Measurements from ENCODE around the gene NPDC1. TPM values are rescaled to one million over a fixed set of nuclear protein-coding genes. Genes with fewer than 3 reads are reported as not detected.
A peak's percentile ranks its signal among the peaks of the same experiment; 100 is the strongest.

NPDC1 gene
- total RNA-seq, 2 experiments from 2014 or later = 15.3 to 16.0 TPM

DNA sequence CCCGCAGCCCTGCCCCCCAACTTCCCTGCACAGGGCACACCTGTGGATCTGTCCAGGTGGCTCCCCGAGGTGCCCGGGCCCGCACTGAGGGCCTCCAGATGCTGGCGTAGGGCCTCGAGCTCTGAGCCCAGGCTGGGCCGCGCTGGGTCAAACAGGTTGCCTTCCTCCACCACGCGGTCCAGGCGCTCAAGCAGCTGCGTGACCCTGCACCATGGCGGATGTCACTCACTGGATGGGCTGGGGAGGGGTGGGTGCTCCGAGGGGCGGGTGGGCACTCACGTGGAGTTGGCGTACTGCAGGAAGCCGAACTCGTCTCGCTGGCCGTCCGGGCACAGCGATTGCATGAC is 23.3 kb downstream of the NPDC1 start:
- no peak overlapping the region for H3K27ac Mint-ChIP-seq
- TF ChIP-seq CTCF (IDR thresholded peaks at IDR 0.05) = no peak
- POLR2A ChIA-PET = interaction anchor here (1.0 to 1.5 kb wide), 2 partner anchors 13 to 30 kb away, joined by 3 to 6 read pairs; partner anchors contain the start of gene PAXX
- Histone ChIP-seq H3K4me1 (ENCODE audit: insufficient read depth, low read length) (peaks cover 40% of the 10 kb centered on the region), H3K9me3 (ENCODE audit: control insufficient read depth in 1 of 2, insufficient read depth in 1 of 2, low read length in 2 of 2) (no peaks in the 10 kb centered on the region), H3K27me3 (ENCODE audit: control insufficient read depth in 1 of 2, insufficient read depth in 2 of 2, low read length in 2 of 2) (no peaks in the 10 kb centered on the region), H3K36me3 (ENCODE audit: insufficient read depth, low read length) (peaks cover 12% of the 10 kb centered on the region), H3K4me3 (ENCODE audit: low read length) (no peak overlapping the region), H3K27ac (ENCODE audit: low read depth in 1 of 2, low read length in 2 of 2) (no peak overlapping the region)
- DNase-seq = no peak
- H3K27me3 Mint-ChIP-seq = no peaks in the 10 kb centered on the region
- CTCF ChIA-PET = interaction anchor here (1.1 kb wide), 1 partner anchor 12 kb away, joined by 6 read pairs; no protein-coding TSS in a partner anchor
- intact Hi-C loops (cut with DNase I, micrococcal nuclease) = no loop called here
- no peak for ATAC-seq (ENCODE audit: poor library complexity)
- no peak overlapping the region for H3K4me3 Mint-ChIP-seq
- H3K9me3 Mint-ChIP-seq = no peaks in the 10 kb centered on the region
- H3K4me1 Mint-ChIP-seq (ENCODE audit: low read depth) = peaks cover 13% of the 10 kb centered on the region
- H3K36me3 Mint-ChIP-seq (ENCODE audit: low read depth) = no peaks in the 10 kb centered on the region

- DNase-seq (peak; percentile 44 to 90 (median 65)), ATAC-seq (ENCODE audit: poor library complexity) (peak; percentile 86)
- Histone ChIP-seq H3K9me3 (ENCODE audit: control insufficient read depth in 1 of 2, insufficient read depth in 1 of 2, low read length in 2 of 2) (no peaks in the 10 kb centered on the region), H3K4me1 (ENCODE audit: insufficient read depth, low read length) (peaks cover 35% of the 10 kb centered on the region), H3K4me3 (ENCODE audit: low read length) (no peak overlapping the region), H3K36me3 (ENCODE audit: insufficient read depth, low read length) (peaks cover 18% of the 10 kb centered on the region), H3K27me3 (ENCODE audit: control insufficient read depth in 1 of 2, insufficient read depth in 2 of 2, low read length in 2 of 2) (no peaks in the 10 kb centered on the region), H3K27ac (ENCODE audit: low read depth in 1 of 2, low read length in 2 of 2) (no peak overlapping the region)
- peaks cover under 1% of the 10 kb centered on the region for H3K36me3 Mint-ChIP-seq (ENCODE audit: low read depth)
- H3K4me1 Mint-ChIP-seq (ENCODE audit: low read depth) = peaks cover 10% of the 10 kb centered on the region
- TF ChIP-seq CTCF (IDR thresholded peaks at IDR 0.05) = no peak
- H3K9me3 Mint-ChIP-seq = no peaks in the 10 kb centered on the region
- CTCF ChIA-PET = interaction anchor here (1.1 kb wide), 2 partner anchors 13 kb away, joined by 5 to 6 read pairs; no protein-coding TSS in a partner anchor
- POLR2A ChIA-PET = interaction anchor here (1.0 to 1.5 kb wide), 2 partner anchors 13 to 29 kb away, joined by 3 to 6 read pairs; partner anchors contain the start of gene PAXX
- no peaks in the 10 kb centered on the region for H3K27me3 Mint-ChIP-seq
- no peak overlapping the region for H3K27ac Mint-ChIP-seq
- intact Hi-C loops (cut with DNase I, micrococcal nuclease) = no loop called here
- peak overlapping the region; percentile 54 for H3K4me3 Mint-ChIP-seq
These were observed 23.9 kb downstream of the NPDC1 start for GRCh38 chr9:137021979-137022661.

- intact Hi-C loops (cut with DNase I, micrococcal nuclease) = no loop called here
- peaks cover 5% of the 10 kb centered on the region for H3K36me3 Mint-ChIP-seq (ENCODE audit: low read depth)
- Histone ChIP-seq H3K36me3 (ENCODE audit: insufficient read depth, low read length) (peaks cover 23% of the 10 kb centered on the region), H3K4me3 (ENCODE audit: low read length) (no peak overlapping the region), H3K4me1 (ENCODE audit: insufficient read depth, low read length) (peaks cover 30% of the 10 kb centered on the region), H3K27ac (ENCODE audit: low read depth in 1 of 2, low read length in 2 of 2) (no peak overlapping the region), H3K27me3 (ENCODE audit: control insufficient read depth in 1 of 2, insufficient read depth in 2 of 2, low read length in 2 of 2) (no peaks in the 10 kb centered on the region), H3K9me3 (ENCODE audit: control insufficient read depth in 1 of 2, insufficient read depth in 1 of 2, low read length in 2 of 2) (no peaks in the 10 kb centered on the region)
- H3K4me3 Mint-ChIP-seq = no peak overlapping the region
- ChIA-PET POLR2A (no interaction called here), CTCF (interaction anchor here (1.1 kb wide), 1 partner anchor 14 kb away, joined by 5 read pairs; no protein-coding TSS in a partner anchor)
- H3K27ac Mint-ChIP-seq = no peak overlapping the region
- ATAC-seq (ENCODE audit: poor library complexity) (no peak), DNase-seq (no peak)
- H3K9me3 Mint-ChIP-seq = no peaks in the 10 kb centered on the region
- TF ChIP-seq CTCF (IDR thresholded peaks at IDR 0.05) = no peak
- H3K27me3 Mint-ChIP-seq = no peaks in the 10 kb centered on the region
- H3K4me1 Mint-ChIP-seq (ENCODE audit: low read depth) = peaks cover 6% of the 10 kb centered on the region
These were observed 24.4 kb downstream of the NPDC1 start for GRCh38 chr9:137021568-137021978.
